NCI-H2107 treated with DMSO at 0.1 percent for 48 hours (cell line): ENCODE data around the gene SNAPIN.

Source experiments
- DNase-seq: peaks from one replicate; lab custom pipeline; 2025; ENCODE audit not compliant: unreplicated experiment; lab: John Stamatoyannopoulos, UW

Gene SNAPIN

DNA sequence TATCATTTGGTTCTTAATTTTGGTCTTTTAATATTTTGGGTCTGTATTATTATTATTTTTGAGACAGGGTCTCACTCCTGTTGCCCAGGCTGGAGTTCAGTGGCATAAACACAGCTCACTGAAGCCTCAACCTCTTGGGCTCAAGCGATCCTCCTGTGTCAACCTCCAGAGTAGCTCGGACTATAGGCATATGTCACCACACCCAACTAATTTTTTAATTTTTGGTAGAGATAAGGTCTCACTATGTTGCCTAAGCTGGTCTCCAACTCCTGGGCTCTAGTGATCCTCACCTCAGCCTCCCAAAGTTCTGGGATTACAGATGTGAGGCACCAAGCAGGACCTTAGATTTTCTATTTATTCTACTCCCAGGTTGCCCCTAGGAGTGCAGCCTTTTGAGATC is 15.0 kb downstream of the SNAPIN start:
- no peak for DNase-seq

DNA sequence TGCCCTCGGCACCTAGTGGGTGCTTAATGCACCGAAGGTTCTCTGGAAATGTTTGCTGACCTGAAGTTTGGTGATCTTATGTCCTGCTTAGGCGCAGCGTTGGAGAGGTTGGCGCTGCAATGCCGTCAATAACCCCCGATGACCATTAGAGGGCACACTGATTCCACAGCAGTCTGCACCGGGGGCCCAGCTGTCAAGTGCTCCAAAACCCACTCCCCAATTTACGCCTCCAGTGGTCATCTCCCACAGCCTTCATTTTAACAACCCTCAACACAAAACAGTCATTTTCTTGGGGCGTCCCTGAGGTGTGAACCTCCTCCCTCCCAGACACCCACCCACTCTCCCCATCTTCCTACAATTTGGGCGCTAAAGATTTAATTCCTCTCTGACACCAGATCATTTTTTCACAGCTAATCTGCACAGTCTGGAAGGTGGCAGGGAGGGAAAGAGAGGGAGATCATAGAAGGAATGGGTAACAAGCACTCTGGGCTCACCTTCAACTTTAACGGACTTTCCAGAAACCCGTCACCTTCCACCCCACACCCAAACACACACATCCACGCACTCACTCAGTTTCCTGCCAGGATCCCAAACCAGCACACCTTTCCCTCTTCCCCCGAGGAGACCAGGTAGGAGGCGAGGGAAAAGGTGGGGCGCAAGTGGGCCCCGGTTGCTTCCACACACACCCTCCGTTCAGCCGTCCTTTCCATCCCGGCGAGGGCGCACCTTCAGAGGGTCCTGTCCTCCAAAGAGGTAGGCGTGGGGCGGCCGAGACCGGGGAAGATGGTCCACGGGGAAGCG is 19.4 kb downstream of the SNAPIN start:
- peak; percentile 36 for DNase-seq

DNA sequence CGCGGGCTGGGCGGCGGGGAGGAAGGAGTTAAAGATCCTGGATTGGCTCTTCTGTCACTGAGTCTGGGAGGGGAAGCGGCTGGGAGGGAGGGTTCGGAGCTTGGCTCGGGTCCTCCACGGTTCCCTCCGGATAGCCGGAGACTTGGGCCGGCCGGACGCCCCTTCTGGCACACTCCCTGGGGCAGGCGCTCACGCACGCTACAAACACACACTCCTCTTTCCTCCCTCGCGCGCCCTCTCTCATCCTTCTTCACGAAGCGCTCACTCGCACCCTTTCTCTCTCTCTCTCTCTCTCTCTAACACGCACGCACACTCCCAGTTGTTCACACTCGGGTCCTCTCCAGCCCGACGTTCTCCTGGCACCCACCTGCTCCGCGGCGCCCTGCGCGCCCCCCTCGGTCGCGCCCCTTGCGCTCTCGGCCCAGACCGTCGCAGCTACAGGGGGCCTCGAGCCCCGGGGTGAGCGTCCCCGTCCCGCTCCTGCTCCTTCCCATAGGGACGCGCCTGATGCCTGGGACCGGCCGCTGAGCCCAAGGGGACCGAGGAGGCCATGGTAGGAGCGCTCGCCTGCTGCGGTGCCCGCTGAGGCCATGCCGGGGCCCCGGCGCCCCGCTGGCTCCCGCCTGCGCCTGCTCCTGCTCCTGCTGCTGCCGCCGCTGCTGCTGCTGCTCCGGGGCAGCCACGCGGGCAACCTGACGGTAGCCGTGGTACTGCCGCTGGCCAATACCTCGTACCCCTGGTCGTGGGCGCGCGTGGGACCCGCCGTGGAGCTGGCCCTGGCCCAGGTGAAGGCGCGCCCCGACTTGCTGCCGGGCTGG is 20.2 kb downstream of the SNAPIN start, which contains the start of gene NPR1:
TSS of gene NPR1 (plus strand) at position 170 of the 818 bp plus-strand sequence. CDS start at position 591, 421 bp downstream.
- DNase-seq: no peak

DNA sequence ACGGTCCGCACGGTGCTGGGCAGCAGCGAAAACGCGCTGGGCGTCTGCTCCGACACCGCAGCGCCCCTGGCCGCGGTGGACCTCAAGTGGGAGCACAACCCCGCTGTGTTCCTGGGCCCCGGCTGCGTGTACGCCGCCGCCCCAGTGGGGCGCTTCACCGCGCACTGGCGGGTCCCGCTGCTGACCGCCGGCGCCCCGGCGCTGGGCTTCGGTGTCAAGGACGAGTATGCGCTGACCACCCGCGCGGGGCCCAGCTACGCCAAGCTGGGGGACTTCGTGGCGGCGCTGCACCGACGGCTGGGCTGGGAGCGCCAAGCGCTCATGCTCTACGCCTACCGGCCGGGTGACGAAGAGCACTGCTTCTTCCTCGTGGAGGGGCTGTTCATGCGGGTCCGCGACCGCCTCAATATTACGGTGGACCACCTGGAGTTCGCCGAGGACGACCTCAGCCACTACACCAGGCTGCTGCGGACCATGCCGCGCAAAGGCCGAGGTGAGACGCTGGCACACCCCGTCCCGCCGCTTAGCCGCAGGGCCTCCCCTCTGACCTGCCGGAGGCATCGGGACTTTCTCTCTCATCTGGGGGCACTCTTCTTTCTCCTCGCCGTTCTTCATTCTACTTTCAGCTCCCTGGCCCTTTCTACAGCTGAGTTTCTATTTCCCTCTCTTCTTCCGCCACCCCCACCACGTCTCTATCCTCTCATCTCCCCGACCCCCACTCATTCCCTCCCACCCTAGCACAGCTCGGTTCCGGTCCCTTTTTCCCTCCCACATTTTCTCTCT is 21.0 kb downstream of the SNAPIN start:
- no peak for DNase-seq

DNA sequence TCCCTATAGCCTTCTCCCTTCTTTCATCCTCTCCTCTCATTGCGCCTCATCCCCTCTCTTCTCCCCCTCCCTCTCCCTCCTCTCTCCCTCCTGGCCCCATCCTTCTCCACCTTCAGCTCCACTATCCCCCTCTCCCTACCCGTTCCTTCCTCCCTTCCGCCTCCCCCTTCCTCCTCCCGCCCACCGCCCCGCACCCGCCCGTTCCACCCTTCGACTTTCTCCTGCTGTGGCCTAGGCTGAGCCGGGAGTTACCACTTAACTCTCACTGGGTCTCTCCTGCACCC is 21.6 kb downstream of the SNAPIN start:
- no peak for DNase-seq

DNA sequence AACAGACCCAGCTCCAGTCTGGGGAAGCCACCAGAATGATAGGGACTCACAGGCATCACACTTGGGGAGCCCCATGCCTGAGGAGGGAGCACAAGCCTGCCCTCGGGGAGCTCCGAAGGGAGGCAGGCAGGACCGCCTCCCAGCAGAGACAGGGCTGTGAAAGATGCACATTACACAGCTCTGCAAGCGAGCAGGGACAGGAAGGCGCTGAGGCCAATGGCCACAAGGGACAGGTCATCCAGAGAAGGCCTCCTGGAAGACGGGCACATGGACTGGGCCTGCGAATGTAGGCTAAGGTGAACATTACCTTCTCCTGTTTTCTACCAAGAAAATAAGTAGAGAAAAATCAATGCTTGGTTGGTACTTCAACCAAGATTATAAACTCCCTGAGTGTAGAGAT is 24.2 kb downstream of the SNAPIN start:
- no peak for DNase-seq

DNA sequence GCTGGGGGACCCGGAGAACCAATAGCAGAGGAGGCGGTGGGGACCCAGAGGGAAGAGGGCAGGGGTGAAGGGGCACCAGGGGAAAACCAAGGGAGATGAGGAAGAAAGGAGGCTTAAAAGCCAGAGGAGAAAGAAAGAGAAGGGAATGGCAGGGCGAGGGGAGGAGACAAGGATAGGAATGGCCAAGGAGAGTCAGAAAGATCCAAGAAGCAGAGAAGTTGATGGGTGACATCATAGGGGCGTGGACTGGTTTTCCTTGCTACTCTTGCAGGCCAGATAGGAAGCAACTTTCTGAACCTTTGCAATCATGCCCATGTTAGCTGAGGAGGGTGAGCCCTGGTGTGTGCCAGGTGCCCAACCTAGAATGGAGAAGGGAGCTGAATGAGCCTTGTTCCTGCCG is 25.4 kb downstream of the SNAPIN start:
- DNase-seq: no peak

DNA sequence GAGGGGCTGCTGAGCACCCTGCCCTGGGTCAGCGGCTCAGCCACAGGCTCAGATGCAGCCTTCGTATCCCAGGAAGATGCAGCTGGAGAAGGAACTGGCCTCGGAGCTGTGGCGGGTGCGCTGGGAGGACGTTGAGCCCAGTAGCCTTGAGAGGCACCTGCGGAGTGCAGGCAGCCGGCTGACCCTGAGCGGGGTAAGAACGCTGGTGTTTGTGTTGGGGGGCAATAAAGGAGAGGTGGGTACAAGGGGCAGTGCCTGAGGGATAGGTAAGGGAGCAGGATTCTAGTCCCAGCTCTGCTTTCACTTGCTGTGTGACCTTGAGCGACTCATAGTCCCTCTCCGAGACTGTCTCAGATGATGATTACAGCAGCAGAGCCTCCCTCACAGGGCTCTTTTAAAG is 26.4 kb downstream of the SNAPIN start:
- no peak for DNase-seq

DNA sequence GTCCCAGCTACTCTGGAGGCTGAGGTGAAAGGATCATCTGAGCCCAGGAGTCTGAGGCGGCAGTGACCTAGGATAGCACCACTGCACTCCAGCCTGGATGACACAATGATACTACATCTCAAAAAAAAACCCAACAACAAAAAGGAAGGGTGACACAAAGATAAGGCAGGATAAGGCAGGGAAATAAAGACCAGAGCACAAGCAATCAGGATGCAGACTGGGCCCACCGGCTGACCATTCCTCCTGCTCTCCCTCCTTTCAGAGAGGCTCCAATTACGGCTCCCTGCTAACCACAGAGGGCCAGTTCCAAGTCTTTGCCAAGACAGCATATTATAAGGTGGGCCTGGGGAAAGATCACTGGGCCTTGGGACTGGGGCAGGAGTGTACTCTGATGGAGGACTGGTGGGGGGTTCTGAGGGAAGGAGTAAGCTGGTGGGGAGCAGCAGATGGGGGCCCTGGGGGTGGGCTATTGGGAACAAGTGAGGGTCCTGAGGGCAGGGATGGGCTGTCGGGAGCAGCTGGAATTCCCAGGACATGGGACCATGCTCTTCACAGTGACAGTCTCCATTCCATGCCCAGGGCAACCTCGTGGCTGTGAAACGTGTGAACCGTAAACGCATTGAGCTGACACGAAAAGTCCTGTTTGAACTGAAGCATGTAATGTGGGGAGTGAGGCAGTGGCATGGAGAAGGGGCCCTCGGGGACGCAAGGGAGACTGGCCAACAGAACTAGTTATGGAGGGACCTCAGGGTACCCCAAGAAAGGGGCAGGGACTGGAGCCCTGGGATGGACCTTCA is 27.2 kb downstream of the SNAPIN start:
- no peak for DNase-seq

DNA sequence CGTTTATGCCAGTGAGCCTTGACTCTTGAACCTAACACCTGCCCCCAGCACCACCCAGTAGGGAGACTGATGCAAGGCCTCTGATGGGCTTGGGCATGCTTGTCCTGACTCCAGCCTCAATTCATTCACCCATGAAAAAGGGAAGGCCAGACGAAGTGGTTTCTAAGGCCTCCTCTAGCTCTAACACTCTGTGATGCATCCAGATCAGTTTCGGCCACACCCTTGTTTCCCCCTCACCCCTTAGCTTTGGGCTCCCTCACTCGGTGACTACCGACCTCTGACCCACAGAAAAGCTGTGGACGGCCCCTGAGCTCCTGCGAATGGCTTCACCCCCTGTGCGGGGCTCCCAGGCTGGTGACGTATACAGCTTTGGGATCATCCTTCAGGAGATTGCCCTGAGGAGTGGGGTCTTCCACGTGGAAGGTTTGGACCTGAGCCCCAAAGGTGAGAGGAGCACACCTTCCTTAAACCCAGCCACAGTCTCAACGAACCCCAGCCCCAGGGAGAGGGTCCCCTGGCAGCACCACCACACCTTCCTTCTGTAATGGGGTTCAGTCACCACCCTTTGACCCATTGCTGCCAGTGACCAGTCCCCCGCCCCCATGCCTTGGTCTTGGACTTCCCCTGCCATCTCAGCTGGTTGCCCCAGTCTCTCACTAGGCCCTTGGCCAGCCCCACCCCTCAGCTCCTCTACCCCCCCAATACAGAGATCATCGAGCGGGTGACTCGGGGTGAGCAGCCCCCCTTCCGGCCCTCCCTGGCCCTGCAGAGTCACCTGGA is 29.0 kb downstream of the SNAPIN start:
- DNase-seq: no peak

DNA sequence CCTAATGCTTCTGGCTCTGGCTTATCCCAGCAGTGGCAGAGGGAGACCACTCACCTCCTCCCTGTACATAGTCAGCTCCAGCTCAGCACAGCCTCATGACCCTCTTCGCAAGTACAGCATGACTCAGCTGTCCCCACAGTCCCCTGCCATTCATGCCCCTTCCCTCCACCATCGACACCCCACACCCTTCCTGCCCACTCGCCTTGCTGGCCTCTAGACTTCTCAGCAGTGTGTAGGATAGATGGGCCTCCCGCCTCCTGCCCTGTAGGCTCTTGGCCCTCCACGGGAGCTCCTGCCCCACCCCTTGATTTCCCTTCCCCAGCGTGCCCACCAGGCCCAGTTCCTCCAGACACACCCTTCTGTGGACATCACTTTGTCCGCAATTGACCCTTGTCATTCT is 29.8 kb downstream of the SNAPIN start:
- DNase-seq: no peak

DNA sequence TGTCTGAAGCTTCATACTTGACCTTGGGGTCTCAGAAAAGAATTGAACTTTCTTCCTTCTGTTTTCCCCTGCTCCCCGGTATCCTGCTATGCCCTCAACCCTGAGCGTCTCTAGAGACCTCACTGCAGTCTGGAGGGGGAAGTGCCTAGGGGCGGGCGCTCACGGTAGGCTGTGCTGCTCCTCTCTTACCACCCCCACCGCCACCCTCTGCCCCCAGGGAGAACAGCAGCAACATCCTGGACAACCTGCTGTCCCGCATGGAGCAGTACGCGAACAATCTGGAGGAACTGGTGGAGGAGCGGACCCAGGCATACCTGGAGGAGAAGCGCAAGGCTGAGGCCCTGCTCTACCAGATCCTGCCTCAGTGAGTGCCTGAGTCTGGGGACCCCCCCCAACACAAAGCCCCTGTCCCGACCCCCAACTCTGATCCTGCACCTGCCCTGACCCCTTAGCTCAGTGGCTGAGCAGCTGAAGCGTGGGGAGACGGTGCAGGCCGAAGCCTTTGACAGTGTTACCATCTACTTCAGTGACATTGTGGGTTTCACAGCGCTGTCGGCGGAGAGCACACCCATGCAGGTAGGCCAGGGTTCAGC is 30.3 kb downstream of the SNAPIN start:
- DNase-seq: no peak

DNA sequence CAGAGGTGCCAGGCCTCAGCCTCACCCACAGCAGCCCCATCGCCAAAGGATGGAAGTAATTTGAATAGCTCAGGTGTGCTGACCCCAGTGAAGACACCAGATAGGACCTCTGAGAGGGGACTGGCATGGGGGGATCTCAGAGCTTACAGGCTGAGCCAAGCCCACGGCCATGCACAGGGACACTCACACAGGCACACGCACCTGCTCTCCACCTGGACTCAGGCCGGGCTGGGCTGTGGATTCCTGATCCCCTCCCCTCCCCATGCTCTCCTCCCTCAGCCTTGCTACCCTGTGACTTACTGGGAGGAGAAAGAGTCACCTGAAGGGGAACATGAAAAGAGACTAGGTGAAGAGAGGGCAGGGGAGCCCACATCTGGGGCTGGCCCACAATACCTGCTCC is 35.0 kb downstream of the SNAPIN start:
- no peak for DNase-seq

DNA sequence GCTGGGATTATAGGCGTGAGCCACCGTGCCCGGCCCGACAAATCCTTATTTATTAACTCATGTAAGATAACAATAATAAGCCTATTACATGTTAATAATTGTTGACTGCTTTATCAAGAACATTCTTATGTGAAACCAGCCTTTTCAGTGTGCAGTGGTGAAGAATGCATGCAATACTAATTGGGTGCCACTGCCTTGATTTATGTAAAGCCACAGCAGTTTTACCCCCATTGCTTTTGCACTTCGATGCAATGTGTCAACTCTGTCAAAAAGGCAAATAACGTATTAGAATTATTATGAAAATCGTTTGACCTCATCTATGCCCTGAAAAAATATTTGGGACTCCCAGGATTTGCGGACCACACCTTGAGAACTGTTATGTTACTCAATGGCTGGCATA is 38.2 kb downstream of the SNAPIN start:
- no peak for DNase-seq

DNA sequence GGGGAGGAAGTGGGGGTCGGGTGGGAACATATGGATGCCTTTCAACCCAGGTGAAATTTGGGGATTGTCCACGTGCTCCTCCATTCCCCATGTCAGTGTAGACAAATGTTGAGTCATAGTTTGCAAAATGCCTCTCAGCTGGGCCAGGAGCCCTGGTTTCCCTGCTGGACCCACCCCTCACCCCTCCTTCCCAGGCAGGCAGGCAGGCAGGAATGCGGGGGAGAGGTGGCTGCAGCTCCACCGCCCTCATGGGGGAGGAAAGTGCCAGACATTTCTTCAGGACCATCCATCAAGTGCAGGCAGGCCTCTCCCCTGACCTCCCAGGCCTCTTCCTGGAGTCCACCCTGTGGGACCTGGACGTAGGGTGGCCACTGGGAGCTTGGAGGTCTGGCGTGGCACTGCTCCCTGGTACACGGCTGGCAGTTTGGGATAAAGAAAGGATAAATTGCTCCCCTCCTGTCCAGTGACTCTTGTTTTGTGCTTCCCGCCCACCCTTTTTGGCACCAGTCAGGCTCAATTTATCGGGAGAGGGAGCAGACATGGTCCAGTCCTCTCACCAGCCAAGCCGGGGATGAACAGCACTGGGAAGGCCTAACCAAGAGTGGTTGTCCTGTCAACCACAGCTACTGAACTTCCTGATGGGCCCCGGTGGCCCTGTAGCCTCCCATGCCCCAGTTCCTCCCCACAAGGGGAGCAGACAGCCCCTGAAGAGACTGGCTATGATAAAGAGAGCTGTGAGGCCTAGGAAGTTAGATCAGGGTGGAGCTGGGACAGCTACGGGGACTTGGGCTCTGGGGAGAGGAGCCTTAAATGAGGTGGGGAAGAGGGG is 38.9 kb downstream of the SNAPIN start:
- DNase-seq: no peak

DNA sequence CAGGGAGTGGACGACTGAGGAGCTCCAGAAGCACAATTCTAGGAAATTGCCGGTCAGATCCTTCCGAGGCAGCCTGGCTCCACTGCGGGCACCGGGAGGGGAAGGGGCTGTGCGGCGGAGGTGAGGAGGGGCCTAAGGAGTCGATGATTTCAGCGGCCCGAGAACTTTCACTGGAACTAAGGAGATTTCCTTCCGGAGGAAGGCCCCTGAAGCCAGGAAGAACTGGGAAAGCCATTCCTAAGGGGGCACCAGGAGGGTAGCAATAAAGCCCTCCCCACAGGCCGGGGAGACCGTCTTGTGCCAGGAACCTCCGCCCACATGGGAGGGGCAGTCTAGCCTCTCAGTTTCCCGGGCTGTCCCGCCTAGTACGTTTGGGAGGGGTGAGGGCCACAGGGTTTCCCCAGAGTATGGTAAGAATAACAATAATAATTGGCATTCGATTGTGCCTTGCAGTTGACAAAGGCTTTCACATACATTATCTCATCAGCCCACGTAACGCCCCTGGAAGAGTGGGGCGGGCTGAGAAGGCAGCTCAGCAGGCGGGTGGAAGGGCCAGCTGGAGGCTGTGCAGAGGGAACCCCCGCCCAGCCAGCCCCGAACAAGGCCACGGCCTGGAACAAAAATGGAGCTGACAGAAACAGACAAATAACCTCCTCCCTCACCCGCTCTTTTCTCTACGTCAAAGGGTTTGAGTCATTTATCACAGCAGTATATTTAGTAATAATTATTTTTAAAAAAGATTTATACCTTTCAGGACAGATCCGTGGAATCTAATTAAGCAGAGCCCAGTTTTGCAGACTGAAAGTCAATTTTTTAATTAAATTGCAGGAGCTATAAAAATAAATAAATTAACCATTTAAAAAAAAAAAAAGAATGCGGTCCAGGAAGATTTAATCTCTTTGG is 39.8 kb downstream of the SNAPIN start:
- no peak for DNase-seq

DNA sequence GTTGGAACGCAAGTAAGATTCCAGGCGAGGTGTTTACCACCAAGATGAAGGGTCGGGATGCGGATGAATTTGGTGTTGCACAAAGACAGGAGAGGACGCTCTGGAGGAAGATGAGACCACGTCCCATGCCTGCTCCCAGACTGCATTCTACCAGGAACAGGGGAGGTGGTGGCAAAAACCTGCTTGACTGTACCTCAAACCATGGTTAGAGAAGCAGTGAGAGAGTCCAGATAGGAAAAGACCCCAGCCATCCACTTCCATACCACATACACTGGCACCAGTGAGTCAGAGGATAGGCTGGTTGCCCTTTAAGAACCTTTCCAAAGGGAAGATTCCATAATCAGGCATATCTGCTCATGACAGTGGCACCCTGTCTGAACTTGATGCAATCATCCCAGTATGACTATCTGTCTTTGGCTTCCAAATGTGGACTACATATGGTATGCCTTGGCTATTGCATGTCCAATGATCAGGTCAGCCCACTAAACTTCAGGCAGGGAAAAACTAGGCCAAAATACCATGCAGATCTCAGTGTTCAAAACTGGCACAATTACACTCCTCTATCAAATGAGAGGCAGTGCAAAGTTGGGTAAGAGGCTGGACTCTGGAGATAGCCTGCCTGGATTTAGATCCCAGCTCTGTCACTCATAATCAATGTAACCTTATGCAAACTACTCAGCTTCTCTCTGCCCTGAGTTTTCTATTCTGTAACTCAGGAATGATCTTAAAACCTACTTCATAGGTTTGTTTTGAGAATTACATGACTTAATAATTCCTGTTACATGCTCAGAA is 40.6 kb downstream of the SNAPIN start:
- DNase-seq: no peak
